ENCODE measurements around the gene HNRNPL. TPM values are rescaled to one million over a fixed set of nuclear protein-coding genes. Genes with fewer than 3 reads are reported as not detected.
"Not testable (repeated sequence)": the region's sequence is repeated elsewhere in the genome, so short reads cannot be mapped to it uniquely, and the experiment has no call there.

Gene HNRNPL
- total RNA-seq, 1 experiment from 2014 or later: 443 TPM

DNA sequence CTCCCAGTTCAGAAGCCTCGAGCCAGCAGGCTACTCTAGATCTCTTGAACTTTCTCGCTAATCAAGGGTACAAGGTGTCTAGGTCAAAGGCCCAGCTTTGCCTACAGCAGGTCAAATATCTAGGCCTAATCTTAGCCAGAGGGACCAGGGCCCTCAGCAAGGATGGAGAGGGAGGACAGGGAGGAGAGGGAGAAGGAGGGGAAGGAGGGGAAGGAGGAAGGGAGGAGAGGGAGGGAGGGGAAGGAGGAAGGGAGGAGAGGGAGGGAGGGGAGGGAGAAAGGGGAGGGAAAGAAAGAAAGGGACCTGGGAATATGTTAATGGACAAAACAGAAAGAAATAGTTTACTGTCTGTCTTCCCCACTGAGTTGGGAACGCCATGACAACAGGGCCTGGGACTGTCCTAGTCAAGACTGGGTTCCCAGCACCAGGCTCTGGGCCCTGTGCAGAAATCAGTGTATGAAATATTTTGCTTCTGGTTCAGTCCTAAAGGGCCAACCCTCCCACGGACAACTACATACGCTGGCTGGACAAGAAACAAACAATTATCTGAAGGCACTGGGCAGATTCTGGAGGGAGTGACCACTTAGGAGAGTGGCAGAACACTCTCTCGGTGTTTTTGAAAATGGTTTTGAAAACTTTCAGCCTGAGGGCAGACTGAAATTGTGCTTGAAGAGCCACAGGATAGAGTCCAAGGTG, 22.8 kb downstream of the HNRNPL start:
- Histone ChIP-seq H3K9me3 (ENCODE audit: insufficient read depth, low read depth) (no peaks in the 10 kb centered on the region), H3K36me3 (ENCODE audit: low read depth) (peaks cover 3% of the 10 kb centered on the region), H2AFZ (no peak overlapping the region), H3K27me3 (ENCODE audit: insufficient read depth, low read depth) (no peaks in the 10 kb centered on the region), H3K4me2 (no peak overlapping the region), H3K27ac (no peak overlapping the region), H4K20me1 (ENCODE audit: insufficient read depth) (no peaks in the 10 kb centered on the region), H3K4me1 (replicated peaks; ENCODE audit: insufficient read depth) (peaks cover 31% of the 10 kb centered on the region), H3K79me2 (ENCODE audit: low read depth) (peaks cover 13% of the 10 kb centered on the region; the same call in 1 of the 2 replicates), H3K9me2 (ENCODE audit: insufficient read depth) (no peaks in the 10 kb centered on the region), H3F3A (ENCODE audit: insufficient read depth, low read depth) (peaks cover 29% of the 10 kb centered on the region), H3K4me3 (no peak overlapping the region)
- DNase-seq: no peak
- POLR2A ChIA-PET (ENCODE audit: unreplicated experiment): no interaction called here
- CTCF ChIA-PET: no interaction called here
- TF ChIP-seq, protein P1, sequence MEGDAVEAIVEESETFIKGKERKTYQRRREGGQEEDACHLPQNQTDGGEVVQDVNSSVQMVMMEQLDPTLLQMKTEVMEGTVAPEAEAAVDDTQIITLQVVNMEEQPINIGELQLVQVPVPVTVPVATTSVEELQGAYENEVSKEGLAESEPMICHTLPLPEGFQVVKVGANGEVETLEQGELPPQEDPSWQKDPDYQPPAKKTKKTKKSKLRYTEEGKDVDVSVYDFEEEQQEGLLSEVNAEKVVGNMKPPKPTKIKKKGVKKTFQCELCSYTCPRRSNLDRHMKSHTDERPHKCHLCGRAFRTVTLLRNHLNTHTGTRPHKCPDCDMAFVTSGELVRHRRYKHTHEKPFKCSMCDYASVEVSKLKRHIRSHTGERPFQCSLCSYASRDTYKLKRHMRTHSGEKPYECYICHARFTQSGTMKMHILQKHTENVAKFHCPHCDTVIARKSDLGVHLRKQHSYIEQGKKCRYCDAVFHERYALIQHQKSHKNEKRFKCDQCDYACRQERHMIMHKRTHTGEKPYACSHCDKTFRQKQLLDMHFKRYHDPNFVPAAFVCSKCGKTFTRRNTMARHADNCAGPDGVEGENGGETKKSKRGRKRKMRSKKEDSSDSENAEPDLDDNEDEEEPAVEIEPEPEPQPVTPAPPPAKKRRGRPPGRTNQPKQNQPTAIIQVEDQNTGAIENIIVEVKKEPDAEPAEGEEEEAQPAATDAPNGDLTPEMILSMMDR (conservative IDR thresholded peaks at IDR 0.05): no peak
- no peak for TF ChIP-seq EZH2 (IDR thresholded peaks at IDR 0.05; ENCODE audit: low read depth)
- intact Hi-C loops (cut with micrococcal nuclease; ENCODE audit: unreplicated experiment): no loop called here
- BruUV-seq (replicated peaks): no TSS peak

DNA sequence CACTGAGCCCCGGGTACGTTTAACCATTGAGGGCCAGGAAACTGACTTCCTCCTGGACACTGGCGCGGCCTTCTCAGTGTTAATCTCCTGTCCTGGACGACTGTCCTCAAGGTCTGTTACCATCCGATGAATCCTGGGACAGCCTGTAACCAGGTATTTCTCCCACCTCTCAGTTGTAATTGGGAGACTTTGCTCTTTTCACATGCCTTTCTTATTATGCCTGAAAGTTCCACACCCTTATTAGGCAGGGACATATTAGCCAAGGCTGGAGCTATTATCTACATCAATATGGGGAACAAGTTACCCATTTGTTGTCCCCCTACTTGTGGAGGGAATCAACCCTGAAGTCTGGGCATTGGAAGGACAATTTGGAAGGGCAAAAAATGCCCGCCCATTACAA, 23.9 kb downstream of the HNRNPL start:
- POLR2A ChIA-PET (ENCODE audit: unreplicated experiment): interaction anchor here (0.6 kb wide), 1 partner anchor 257 kb away, joined by 7 read pairs; no protein-coding TSS in a partner anchor
- BruUV-seq (replicated peaks); H4K20me1 ChIP-seq (ENCODE audit: insufficient read depth); CTCF ChIA-PET; H3K4me3 ChIP-seq; DNase-seq; H3K9me2 ChIP-seq (ENCODE audit: insufficient read depth); H3K36me3 ChIP-seq (ENCODE audit: low read depth); H3K27me3 ChIP-seq (ENCODE audit: insufficient read depth, low read depth); intact Hi-C loops (cut with micrococcal nuclease; ENCODE audit: unreplicated experiment); H3K4me2 ChIP-seq; H3K9me3 ChIP-seq (ENCODE audit: insufficient read depth, low read depth); H3K27ac ChIP-seq; H2AFZ ChIP-seq: not testable (repeated sequence)
- peaks cover 13% of the 10 kb centered on the region; the same call in 1 of the 2 replicates for H3K79me2 ChIP-seq (ENCODE audit: low read depth)
- peaks cover 21% of the 10 kb centered on the region for H3F3A ChIP-seq (ENCODE audit: insufficient read depth, low read depth)
- peaks cover 28% of the 10 kb centered on the region for H3K4me1 ChIP-seq (replicated peaks; ENCODE audit: insufficient read depth)

DNA sequence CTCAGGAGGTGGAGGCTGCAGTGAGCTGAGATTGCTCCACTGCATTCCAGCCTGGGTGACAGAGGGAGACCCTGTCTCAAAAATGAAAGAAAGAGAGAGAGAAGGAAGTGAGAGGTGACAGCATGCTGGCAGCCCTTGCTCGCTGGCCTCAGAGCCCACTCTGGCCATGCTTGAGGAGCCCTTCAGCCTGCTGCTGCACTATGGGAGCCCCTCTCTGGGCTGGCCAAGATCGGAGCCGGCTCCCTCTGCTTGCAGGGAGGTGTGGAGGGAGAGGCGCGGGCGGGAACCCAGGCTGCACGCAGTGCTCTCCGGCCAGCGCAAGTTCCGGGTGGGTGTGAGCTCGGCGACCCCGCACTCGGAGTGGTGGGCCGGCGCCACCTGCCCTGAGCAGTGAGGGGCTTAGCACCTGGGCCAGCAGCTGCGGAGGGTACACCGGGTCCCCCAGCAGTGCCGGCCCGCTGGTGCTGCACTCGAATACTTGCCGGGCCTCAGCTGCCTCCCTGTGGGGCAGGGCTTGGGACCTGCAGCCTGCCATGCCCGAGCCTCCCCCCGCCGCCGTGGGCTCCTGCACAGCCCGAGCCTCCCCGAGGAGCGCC, 28.5 kb downstream of the HNRNPL start:
- H3K9me2 ChIP-seq (ENCODE audit: insufficient read depth); H3K9me3 ChIP-seq (ENCODE audit: insufficient read depth, low read depth); BruUV-seq (replicated peaks); intact Hi-C loops (cut with micrococcal nuclease; ENCODE audit: unreplicated experiment); H3K36me3 ChIP-seq (ENCODE audit: low read depth); H3K4me3 ChIP-seq; H3K4me2 ChIP-seq; H3K27ac ChIP-seq; H3K27me3 ChIP-seq (ENCODE audit: insufficient read depth, low read depth); H3F3A ChIP-seq (ENCODE audit: insufficient read depth, low read depth); DNase-seq; H3K79me2 ChIP-seq (ENCODE audit: low read depth); H4K20me1 ChIP-seq (ENCODE audit: insufficient read depth); H3K4me1 ChIP-seq (replicated peaks; ENCODE audit: insufficient read depth); H2AFZ ChIP-seq: not testable (repeated sequence)
- CTCF ChIA-PET: interaction anchor here (0.6 kb wide), 1 partner anchor 117 kb away, joined by 3 read pairs; no protein-coding TSS in a partner anchor
- POLR2A ChIA-PET (ENCODE audit: unreplicated experiment): interaction anchor here (0.7 kb wide), 1 partner anchor 524 kb away, joined by 6 read pairs; no protein-coding TSS in a partner anchor

DNA sequence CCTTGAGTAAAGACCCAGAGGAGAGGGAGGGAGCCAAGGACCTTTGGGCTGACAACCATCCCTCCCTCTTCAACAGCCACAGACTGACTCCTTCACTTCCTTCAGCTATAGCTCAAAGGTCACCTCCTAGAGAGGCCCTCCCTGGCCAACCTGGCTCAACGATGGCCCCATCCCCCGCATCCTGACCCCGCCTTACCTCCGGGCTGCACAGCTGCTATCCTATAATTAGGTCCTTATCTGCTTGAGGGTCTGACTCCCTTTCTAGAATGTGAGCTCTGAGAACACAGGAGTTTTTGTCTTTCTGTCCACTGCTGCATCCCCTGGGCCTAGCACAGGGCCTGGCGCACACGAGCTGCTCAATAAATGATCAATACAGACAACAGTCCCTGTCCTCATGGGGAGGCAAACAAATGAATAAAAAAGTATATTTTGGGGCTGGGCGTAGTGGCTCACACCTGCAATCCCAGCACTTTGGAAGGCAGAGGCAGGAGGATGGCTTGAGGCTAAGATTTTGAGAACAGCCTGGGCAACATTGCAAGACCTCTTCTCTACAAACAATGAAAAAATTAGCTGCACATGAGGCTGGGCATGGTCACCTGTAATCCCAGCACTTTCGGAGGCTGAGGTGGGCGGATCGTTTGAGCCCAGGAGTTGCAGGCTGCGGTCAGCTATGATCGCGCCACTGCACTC, 30.4 kb downstream of the HNRNPL start:
- Histone ChIP-seq H3F3A (ENCODE audit: insufficient read depth, low read depth) (peaks cover 4% of the 10 kb centered on the region; the same call in 1 of the 2 replicates), H3K9me3 (ENCODE audit: insufficient read depth, low read depth) (no peaks in the 10 kb centered on the region), H3K4me1 (replicated peaks; ENCODE audit: insufficient read depth) (peaks cover 8% of the 10 kb centered on the region; the same call in 1 of the 2 replicates), H3K27me3 (ENCODE audit: insufficient read depth, low read depth) (no peaks in the 10 kb centered on the region), H3K79me2 (ENCODE audit: low read depth) (no peaks in the 10 kb centered on the region), H3K36me3 (ENCODE audit: low read depth) (no peaks in the 10 kb centered on the region; the same call in 1 of the 2 replicates), H3K4me2 (no peak overlapping the region), H4K20me1 (ENCODE audit: insufficient read depth) (no peaks in the 10 kb centered on the region), H3K27ac (no peak overlapping the region), H2AFZ (no peak overlapping the region), H3K4me3 (no peak overlapping the region), H3K9me2 (ENCODE audit: insufficient read depth) (no peaks in the 10 kb centered on the region)
- TF ChIP-seq, protein P1 (conservative IDR thresholded peaks at IDR 0.05): no peak
- TF ChIP-seq EZH2 (IDR thresholded peaks at IDR 0.05; ENCODE audit: low read depth): no peak
- DNase-seq: no peak
- BruUV-seq (replicated peaks): no TSS peak
- intact Hi-C loops (cut with micrococcal nuclease; ENCODE audit: unreplicated experiment): no loop called here
- ChIA-PET POLR2A (ENCODE audit: unreplicated experiment) (interaction anchor here (0.6 kb wide), 1 partner anchor 149 kb away, joined by 4 read pairs; no protein-coding TSS in a partner anchor), CTCF (interaction anchor here (0.5 kb wide), 1 partner anchor 38 kb away, joined by 6 read pairs; no protein-coding TSS in a partner anchor)

Measured in PC-9 (cell line).